GM18517 (cell line): ENCODE results near the gene KRTAP9-9.
"Not testable (repeated sequence)": the region's sequence is repeated elsewhere in the genome, so short reads cannot be mapped to it uniquely, and the experiment has no call there.

Experiments
- ATAC-seq: cut with Tn5 transposase; IDR thresholded peaks from one replicate; pipeline ENCODE4 v1.9.1; 2021; ENCODE audit warnings: mild to moderate bottlenecking, moderate library complexity; ENCODE audit not compliant: unreplicated experiment

The KRTAP9-9 gene

GRCh38 chr17:41264599-41264998, 9.4 kb downstream of the KRTAP9-9 start:
- no peak for ATAC-seq

GRCh38 chr17:41265078-41265477, 9.9 kb downstream of the KRTAP9-9 start, which contains the start of gene KRTAP9-6:
TSS of gene KRTAP9-6 (plus strand) at chr17:41265378. CDS start at chr17:41265378, 0 bp downstream.
- ATAC-seq: no peak

- ATAC-seq: no peak
Measured at GRCh38 chr17:41267711-41268110, 12.5 kb downstream of the KRTAP9-9 start.

- ATAC-seq: not testable (repeated sequence)
Measured at GRCh38 chr17:41271323-41271722, 16.1 kb downstream of the KRTAP9-9 start.

- ATAC-seq: no peak
Measured at GRCh38 chr17:41271858-41272257, 16.7 kb downstream of the KRTAP9-9 start.

- not testable (repeated sequence) for ATAC-seq
Measured at GRCh38 chr17:41275648-41276190, 20.5 kb downstream of the KRTAP9-9 start, which contains the start of gene KRTAP9-7. TSS of gene KRTAP9-7 (plus strand) at chr17:41275698. CDS start at chr17:41275698, 0 bp downstream.

GRCh38 chr17:41278176-41278955, 23.2 kb downstream of the KRTAP9-9 start:
- ATAC-seq: no peak

GRCh38 chr17:41284043-41284442, 28.9 kb downstream of the KRTAP9-9 start:
- ATAC-seq: no peak

GRCh38 chr17:41284546-41284945, 29.4 kb downstream of the KRTAP9-9 start:
- no peak for ATAC-seq

GRCh38 chr17:41287050-41287449, 31.9 kb downstream of the KRTAP9-9 start:
- ATAC-seq: no peak

- ATAC-seq: no peak
Measured at GRCh38 chr17:41294016-41294415, 38.8 kb downstream of the KRTAP9-9 start.

GRCh38 chr17:41296846-41297245, 41.7 kb downstream of the KRTAP9-9 start:
- no peak for ATAC-seq

- ATAC-seq: no peak
Measured at GRCh38 chr17:41298458-41299135, 43.4 kb downstream of the KRTAP9-9 start.

- ATAC-seq: no peak
Measured at GRCh38 chr17:41301204-41301790, 46.1 kb downstream of the KRTAP9-9 start.

GRCh38 chr17:41301916-41302901, 47.0 kb downstream of the KRTAP9-9 start, which contains the start of gene KRTAP29-1:
TSS of gene KRTAP29-1 (minus strand) at chr17:41302851. CDS start at chr17:41302851, 0 bp downstream.
- ATAC-seq: no peak

GRCh38 chr17:41302981-41303380, 47.8 kb downstream of the KRTAP9-9 start:
- no peak for ATAC-seq

GRCh38 chr17:41304091-41304490, 48.9 kb downstream of the KRTAP9-9 start:
- ATAC-seq: no peak
